ENCODE results near the gene C2orf66.

Gene C2orf66

DNA sequence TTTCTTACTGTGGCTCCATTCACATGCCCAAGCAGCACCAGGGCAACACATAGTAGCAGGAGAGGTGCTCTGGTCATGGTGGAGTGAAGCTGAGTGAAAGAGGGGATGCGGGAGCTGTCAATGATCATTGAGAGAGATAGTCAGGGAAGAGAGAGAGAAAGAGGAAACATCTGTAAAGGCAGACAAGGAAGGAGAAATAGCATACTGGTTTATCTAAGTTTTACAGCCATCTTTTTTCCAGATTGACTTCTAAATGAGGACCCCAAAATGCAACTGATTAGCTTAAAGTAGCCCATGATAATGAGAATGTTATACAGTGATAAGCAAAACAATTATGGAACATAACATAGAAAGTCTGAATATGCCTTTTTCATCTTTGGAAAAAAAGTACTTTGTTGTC, at the start of gene C2orf66:
TSS of gene C2orf66 (minus strand) at position 96 of the 400 bp plus-strand sequence. CDS start at position 77, 19 bp downstream.
- in situ Hi-C loops (cut with MboI; ENCODE audit: low sequenced_read_pairs): no loop called here

DNA sequence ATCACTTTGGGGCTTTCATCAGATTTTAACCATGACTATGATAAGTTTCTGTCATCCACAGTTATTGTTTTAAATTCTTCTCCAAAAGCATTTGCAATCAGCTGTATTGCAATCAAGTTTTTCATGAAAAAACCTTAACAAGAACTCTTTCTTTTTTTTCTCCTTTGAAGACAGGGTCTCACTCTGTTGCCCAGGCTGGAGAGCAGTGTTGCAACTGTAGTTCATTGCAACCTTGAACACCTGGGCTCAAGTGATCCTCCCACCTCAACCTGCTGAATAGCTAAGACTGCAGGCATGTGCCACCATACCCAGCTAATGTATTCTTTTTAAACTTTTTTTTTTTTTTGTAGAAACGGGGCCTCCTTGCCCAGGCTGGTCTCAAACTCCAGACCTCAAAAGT, 45.5 kb upstream of the C2orf66 start:
- in situ Hi-C loops (cut with MboI; ENCODE audit: low sequenced_read_pairs): no loop called here

DNA sequence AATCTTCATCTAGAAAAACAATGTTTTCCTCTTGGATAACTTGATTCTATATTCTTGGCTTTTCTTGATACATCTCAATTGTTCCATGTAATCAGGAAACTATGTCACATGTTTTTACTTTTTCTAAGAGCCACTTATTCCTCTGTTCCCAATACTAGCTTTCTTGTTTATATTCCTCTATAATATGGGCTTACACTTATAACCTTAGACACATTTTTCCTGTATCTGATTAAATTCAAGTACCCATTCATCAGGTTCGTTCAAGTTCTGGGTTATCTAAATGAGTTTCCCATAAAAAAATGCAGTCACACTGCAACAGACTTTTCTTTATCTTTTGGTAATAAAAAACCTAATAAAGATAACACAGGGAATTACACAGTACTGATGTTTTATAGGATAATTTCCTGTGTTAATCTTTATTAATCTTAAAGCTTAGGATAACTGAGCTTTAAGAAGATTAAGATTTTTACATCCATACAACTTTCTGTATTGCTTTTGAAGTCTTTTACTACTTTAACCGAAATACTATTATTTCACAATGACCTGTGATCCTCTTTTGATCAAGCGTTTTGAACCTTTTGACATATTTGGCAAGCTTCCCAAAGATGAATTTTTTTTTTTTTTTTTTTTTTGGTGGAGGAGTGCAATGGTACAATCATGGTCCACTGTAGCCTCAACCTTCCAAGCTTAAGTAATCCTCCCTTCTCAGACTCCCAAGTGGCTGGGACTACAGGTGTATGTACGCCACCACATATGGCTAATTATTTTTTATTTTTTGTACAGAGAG, 44.3 kb upstream of the C2orf66 start:
- in situ Hi-C loops (cut with MboI; ENCODE audit: low sequenced_read_pairs): no loop called here

DNA sequence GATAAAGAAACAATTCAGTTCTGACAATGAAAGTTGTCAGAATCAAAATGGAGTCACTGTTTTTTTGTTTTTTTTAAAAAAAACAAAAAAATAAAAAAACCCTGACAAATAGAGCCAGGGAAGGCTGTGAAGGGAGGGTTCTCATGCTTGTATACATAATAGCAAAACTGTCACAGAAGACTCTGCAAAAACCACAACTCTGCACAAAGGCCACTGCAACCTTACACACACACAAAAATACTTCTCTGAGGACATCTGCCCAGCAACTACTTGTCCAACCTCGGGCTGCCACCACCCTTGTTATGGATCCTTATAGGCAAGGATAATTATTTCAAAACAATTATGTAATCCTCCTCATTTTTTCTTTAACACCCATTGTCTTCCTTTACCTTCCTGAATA, 41.9 kb upstream of the C2orf66 start:
- in situ Hi-C loops (cut with MboI; ENCODE audit: low sequenced_read_pairs): no loop called here

DNA sequence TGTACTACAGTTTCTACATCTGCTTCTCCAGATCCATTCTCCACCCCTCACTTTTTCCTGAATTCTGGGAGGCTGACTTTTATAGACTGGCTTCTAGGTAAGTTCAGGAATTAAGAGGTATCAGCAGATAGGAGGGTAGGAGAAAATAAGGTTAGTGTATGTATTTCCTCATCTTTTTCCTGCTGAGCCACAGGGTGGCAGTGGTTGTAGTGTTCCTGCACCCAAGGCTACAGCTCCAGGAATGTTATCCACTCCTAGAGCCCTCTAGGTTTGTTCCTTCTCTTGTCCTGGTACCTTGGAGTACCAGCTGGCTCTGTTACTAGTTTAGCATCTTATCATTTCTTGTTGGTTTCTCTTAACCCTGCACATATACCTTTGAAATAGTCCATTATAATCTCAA, 40.7 kb upstream of the C2orf66 start:
- in situ Hi-C loops (cut with MboI; ENCODE audit: low sequenced_read_pairs): no loop called here

DNA sequence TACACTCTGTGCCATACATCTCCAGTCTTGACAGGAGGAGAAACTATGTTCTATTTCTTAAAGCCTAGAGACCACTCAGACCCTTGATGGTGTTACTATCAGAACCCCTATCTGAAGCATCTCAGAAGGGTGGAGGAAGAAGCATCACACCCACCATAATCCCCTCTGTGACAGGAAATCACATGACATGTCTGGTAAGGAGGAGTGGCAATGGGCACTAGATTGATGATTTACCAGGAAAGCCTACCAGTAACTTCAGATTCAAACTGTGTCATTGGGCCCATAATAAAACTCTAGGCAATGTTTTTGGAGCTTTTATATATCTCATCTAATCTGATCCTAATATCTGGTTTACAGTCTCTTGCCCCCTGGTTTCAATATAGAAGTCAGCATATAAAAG, 37.1 kb upstream of the C2orf66 start:
- in situ Hi-C loops (cut with MboI; ENCODE audit: low sequenced_read_pairs): no loop called here

DNA sequence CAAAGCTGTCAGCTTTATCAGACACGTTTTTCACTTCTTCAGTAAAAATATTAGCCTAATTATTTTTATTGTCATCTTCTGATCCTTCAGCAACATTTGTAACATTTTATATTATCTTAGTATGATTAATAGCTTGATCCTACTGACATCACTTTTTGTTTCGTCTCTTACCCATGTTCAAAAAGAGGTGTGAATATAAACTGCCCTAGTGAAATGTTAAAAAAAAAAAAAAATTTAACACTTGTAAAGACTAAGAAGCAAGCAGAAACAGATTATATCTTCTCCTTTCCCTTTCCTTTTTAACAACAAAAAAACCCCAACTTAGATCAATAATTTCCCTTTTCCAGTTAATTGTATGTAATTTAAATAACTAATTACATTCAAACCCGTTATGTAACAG, 36.2 kb upstream of the C2orf66 start:
- in situ Hi-C loops (cut with MboI; ENCODE audit: low sequenced_read_pairs): no loop called here

DNA sequence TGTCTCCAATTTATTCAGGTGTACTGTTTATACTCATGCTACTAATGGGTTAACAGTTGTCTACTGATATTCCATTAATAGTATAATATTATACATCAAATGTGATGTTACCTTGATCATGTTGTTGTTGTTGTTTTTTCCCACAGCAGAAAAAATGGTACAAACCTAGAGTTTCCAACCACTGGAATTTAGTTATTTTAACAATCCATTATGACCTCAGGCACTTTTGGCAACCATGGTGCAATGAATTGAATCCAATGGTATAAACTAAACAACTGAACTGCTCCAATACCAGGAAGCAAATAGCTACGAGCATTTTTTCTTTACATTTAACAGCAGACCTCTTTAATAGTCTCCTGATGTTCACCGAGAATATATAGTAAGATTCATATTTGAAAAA, 31.0 kb upstream of the C2orf66 start:
- in situ Hi-C loops (cut with MboI; ENCODE audit: low sequenced_read_pairs): no loop called here

DNA sequence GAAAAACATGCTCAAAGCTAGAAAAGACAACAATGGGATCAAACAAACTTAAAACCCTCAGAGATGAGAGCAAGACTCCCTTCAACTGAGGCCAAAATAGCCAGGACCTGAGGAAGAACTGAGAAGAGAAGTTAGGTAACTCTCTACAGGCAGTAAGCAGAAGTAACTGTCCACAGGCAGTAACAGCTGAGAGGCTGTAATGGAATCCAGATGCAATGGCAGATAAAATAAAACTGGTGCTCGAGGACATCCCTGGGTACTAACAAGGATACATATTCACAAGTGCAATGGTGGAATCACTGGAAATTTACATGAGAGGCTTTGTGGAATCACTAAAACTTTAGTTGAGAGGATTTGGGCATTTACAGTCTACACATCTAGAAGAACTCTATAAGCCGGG, 30.4 kb upstream of the C2orf66 start:
- in situ Hi-C loops (cut with MboI; ENCODE audit: low sequenced_read_pairs): no loop called here

DNA sequence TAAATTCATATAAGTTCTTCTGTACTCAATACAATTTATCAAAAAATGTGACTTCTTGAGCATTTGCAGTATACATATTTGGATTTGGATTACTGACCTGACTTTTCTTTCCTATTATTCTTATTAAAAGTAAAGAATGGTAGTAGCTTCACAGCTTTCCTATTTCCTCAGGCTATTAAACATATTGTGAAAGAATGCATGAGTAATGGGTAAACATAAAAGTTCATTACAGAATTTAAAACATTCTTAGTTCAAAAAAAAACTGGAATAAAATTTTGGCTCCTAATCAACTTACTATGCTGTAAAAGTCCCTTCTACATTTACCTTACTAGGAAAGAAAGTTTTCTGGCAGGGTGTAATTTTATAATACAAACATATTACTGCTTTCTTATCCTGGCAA, 27.3 kb upstream of the C2orf66 start:
- in situ Hi-C loops (cut with MboI; ENCODE audit: low sequenced_read_pairs): no loop called here

DNA sequence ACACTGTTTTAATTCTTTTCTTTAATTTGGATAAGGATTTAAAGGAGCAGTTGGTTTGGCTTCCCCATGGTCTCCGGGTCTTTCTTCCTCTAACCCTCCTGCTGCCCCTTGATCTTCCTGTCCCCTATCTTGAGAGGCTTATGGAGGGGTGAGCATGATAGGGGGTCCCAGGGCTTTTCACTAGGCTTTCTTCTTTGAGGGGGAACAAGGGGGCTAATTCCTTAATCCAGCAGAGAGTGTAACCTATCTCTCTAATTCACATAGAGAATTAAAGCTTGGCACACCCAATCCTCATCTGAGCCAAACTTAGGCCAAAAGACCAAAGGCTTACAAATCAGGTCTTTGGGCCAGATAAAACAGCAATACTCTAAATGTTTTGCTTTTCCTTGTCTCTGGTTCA, 21.5 kb upstream of the C2orf66 start:
- in situ Hi-C loops (cut with MboI; ENCODE audit: low sequenced_read_pairs): no loop called here

DNA sequence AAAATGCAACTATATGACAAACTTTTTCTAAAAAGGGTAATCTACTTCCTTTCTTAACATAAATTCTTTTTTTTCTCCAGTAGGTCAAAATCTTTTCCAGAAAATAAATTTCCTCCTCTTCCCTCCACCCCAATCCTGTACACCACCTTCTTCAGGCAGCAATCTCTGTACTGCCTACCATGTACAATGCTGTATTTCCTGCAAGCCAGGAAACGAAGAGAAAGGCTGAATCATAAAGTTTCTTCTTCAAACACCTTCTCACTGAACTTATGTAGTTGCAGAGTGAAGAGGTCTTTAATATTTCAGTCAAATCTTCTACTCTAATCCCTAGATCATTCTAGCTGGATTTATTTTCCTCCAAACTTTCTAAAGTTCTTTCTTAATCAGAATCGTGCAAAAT, 18.2 kb upstream of the C2orf66 start:
- in situ Hi-C loops (cut with MboI; ENCODE audit: low sequenced_read_pairs): no loop called here

DNA sequence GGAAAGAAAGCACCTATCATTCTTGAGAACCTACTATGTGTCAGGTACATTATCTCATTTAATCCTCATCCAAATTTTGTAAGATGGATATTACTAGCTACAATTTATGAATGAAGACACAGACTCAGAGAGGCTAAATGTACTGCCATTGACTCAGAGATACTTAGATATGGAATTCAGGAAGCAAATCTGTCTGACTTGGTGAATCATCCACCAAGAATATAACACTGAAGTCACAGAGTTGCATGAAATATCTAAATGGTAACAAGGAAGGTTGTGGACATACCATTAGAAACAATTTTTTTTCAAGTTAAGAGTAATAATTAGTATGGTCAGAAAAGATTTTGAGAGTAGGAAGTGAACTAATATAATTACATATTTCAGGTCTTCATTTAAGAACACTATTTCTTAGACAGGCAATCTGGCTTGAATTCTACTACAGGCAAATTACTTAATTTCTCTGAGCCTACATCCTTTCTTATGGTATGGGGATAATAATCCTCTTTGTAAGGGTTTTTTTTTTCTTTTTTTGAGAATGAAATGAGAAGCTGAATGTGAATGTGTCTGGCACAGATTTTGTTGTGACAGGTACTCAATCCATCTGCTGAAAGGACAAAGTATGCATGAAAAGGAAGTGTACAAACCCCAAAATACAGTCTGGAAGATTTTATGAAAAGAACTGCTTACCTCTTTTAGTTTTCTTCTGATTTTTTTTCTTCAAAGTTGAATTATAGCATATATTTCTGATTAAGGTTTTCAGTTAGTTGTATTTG, 14.8 kb upstream of the C2orf66 start:
- in situ Hi-C loops (cut with MboI; ENCODE audit: low sequenced_read_pairs): no loop called here

DNA sequence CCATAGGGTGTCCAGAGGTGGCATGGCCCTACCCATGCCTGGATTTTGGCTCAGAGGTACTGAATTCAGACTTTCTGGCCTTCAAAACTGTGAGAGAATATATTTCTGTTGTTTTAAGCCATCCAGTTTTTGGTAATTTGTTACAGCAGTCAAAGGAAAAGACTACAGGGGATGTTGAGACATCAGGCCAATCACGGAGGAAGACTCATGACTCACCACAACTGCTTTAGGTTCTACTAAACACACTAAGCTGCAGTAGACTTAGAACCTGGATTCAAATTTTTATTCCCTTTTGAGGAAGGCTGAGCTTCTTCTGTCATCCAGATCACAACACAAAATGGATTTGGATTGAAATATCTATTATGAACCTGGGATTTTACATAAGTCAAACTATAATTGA, 12.0 kb upstream of the C2orf66 start:
- in situ Hi-C loops (cut with MboI; ENCODE audit: low sequenced_read_pairs): no loop called here

DNA sequence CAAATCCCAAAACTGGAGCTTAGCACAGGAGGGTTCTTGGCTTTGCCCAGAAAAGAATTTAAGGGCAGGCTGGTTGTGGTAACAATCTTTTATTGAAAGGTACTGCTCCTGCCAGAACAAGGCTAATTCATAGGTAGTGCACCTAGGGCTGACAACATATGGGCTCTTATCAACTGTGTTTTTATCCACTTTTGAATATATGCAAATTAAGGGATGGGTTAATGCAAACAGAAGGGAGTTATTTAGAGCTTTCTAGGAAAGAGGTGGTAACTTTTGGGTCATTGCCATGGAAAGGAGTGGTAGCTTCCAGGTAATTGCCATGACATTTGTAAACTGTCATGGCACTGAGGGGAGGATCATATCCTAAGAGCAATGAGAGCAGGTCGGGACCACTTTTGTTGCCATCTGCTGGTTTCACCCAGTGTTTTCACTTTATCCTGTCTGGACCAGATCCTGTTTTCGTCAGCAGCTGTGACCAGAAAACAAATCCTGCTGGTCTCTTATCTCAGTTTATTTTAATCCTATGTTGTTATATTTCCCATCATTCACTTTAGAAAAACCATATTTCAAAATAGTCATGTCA, 981 bp downstream of the C2orf66 start:
- in situ Hi-C loops (cut with MboI; ENCODE audit: low sequenced_read_pairs): no loop called here

DNA sequence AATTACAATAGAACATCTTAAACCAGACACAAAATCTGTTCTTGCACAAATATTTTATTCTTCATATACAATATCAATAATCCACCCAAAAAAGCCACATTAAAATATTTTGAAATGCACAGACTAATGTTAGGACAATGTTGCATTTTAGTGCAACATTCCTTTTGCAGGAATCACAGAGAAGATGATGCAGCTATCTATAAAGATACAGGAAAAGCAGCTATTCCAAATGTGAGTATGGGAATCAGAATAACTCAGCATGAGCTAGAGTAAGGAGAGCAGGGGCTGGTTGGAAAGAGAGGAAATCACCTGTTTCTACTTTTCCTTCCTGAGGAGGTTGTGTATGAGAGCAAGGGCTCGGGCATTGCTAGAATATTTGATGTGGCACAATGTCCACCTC, 4.8 kb downstream of the C2orf66 start:
- in situ Hi-C loops (cut with MboI; ENCODE audit: low sequenced_read_pairs): no loop called here

DNA sequence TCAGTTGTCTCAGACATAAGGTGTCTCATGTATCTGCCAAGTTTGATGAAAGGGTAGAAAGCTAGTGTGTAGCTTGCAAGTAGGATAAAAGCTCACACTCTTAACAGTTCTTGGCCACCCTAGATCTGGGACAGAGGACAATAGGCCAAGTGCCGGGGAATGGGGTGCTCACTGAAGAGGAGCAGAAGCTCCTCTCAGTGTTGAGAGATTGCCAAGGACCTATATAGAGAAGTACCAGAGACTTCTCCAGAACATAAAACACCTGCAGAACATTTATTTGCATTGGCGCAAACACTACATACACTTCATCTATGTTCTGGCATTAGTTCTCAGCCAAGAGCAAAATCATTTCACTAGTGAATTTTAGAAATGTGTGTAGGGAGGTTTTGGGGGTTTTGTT, 6.8 kb downstream of the C2orf66 start:
- in situ Hi-C loops (cut with MboI; ENCODE audit: low sequenced_read_pairs): no loop called here

DNA sequence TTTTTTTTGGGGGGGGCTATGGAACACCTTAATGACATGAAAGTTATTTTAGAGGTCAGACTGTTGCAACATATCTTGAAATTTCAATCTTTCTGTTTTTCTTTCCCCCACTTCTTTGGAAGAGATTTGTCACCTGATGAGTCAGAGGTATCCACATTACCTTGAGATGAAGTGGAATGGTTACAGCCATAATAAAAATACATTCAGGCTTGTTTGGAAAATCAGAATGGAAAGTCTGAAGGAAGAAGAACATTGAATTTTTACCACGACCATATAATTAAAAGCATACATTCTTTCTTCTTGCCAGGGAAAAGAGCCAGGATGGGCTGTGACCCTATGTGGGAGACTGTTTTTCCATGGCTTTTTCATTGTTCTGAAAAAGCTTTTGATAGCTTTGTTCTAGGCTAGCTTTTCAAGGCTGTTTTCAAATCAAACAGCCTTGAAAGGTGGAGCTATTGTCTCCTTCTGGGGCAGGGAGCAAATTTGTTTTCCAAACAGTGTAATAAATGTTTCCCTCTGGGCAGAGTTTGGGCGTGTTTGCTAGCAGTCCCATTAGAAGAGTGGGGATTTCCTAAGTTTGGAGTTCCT, 7.4 kb downstream of the C2orf66 start:
- in situ Hi-C loops (cut with MboI; ENCODE audit: low sequenced_read_pairs): no loop called here

DNA sequence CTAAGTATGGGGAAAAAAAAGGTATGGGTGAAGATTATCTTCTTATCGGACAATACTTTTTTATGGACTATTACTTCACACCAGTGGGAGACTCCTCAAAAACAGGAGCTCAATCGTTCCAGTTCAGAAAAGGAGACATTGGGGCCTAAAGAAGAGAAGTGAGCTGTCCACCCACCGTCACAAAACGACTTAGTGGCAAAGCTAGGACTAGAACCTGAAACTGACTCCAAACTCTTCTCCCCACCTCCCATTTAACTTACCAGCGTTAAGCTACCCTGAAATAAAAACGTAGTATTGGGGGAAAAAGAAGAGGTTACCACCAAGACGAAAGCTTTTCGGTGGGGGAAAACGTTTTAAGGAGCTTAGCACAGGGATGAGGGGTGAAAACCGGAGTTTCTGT, 10.2 kb downstream of the C2orf66 start:
- in situ Hi-C loops (cut with MboI; ENCODE audit: low sequenced_read_pairs): loop anchor here (25.0 kb wide), 1 partner anchor 687 kb away; no protein-coding TSS in a partner anchor

DNA sequence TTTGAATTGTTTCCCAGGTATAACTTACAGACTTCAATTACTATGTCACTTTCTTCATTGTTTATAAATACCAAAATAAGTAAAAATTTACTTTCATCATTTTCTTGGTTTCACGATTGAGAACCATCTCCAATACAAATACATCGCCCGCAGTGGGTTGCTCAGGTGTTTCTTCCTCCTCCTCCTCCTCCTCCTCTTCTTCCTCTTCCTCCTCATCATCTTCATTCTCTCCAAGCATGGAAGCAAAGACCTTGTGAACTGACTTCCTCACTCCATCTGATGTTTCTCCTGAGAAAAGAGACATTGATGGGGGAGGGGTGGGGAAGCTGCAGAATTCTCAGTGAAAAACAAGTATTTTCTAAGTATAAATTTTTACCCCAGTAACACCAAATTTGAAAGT, 16.3 kb downstream of the C2orf66 start:
- in situ Hi-C loops (cut with MboI; ENCODE audit: low sequenced_read_pairs): loop anchor here (25.0 kb wide), 1 partner anchor 681 kb away; no protein-coding TSS in a partner anchor

DNA sequence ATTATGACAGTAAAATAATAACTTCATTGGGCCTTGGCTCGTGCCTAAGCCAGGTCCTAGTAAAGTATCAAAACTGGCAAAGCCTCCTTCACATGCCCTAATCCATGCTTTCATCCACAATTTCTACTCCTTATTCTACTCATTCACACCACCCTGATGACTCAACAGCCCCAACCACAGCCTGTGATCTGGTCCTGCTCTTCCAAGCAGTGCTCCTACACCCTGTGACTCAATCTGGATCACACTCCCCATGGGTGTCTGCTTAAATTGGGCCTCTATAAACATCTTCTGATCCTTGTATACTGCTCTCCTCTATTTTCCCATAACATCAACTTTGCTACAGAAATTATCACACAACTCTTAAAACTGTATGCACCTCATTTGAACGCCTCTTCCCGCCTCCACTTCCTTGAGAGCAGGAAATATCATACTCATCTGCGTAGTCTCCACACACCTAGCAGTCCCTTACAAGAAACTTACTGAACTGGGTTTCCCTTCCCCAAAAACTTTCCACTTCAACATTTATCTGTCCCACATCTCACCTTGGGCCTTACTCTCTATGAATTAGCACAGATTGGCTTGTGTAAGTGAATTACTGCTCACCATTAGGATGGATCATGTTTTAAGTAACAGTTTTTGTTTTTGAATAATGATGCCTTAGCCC, 25.6 kb downstream of the C2orf66 start:
- in situ Hi-C loops (cut with MboI; ENCODE audit: low sequenced_read_pairs): loop anchor here (25.0 kb wide), 1 partner anchor 671 kb away; no protein-coding TSS in a partner anchor

All from HL-60/S4 treated with retinoic acid at 250 ng/mL for 4 days and 3 days (cell line).